T follicular helper cell (primary cell): Measurements from ENCODE around the gene PTPRN2.
"Not testable (repeated sequence)": the region's sequence is repeated elsewhere in the genome, so short reads cannot be mapped to it uniquely, and the experiment has no call there.

ENCODE experiments used
- DNase-seq: peaks from one replicate; pipeline ENCODE4 v3.0.0-alpha.2; 2020; ENCODE audit warnings: low read depth

Gene PTPRN2

DNA sequence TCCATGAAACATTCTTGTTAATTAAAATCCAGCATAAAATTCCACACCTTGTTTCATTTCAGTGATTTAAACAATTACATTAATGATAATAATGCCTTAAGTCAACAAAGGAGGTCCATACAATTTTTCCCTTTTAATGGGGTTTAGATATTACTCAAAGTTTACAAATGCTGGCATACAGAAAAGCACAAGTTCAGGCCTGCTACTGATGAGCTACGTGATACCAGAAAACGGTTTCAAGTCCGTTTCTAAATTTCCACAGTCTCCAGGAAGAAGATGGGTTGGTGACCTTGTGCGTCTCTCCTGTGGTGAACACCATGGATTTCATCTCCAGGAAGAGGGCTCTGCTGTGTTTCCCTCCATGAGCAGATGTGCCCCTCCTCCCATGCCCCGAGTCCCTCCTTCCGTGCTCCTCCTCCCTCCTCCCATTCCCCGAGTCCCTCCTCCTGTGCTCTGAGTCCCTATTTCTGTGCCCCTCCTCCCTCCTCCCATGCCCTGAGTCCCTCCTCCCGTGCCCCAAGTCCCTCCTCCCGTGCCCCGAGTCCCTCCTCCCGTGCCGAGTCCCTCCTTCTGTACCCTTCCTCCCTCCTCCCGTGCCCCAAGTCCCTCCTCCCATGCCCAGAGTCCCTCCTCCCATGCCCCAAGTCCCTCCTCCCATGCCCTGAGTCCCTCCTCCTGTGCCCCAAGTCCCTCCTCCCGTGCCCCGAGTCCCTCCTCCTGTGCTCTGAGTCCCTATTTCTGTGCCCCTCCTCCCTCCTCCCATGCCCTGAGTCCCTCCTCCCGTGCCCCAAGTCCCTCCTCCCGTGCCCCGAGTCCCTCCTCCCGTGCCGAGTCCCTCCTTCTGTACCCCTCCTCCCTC, 201.9 kb downstream of the PTPRN2 start:
- not testable (repeated sequence) for DNase-seq

GRCh38 chr7:158384746-158385145, 202.9 kb downstream of the PTPRN2 start:
- no peak for DNase-seq

GRCh38 chr7:158383665-158384064, 204.0 kb downstream of the PTPRN2 start:
- no peak for DNase-seq

- no peak for DNase-seq
These were observed 205.0 kb downstream of the PTPRN2 start for GRCh38 chr7:158382363-158383254.

- DNase-seq: no peak
These were observed 205.7 kb downstream of the PTPRN2 start for GRCh38 chr7:158381956-158382355.

GRCh38 chr7:158378978-158379377, 208.6 kb downstream of the PTPRN2 start:
- no peak for DNase-seq

GRCh38 chr7:158377800-158378623, 209.6 kb downstream of the PTPRN2 start:
- DNase-seq: no peak

DNA sequence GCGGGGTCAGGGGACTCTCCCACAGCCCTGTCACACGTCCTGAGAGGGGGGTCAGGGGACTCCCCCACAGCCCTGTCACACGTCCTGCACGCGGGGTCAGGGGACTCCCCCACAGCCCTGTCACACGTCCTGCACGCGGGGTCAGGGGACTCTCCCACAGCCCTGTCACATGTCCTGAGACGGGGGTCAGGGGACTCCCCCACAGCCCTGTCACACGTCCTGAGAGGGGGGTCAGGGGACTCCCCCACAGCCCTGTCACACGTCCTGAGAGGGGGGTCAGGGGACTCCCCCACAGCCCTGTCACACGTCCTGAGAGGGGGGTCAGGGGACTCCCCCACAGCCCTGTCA, 210.8 kb downstream of the PTPRN2 start:
- DNase-seq: not testable (repeated sequence)

- DNase-seq: not testable (repeated sequence)
These were observed 211.3 kb downstream of the PTPRN2 start for GRCh38 chr7:158376146-158376838.

GRCh38 chr7:158375034-158375433, 212.6 kb downstream of the PTPRN2 start:
- no peak for DNase-seq

DNA sequence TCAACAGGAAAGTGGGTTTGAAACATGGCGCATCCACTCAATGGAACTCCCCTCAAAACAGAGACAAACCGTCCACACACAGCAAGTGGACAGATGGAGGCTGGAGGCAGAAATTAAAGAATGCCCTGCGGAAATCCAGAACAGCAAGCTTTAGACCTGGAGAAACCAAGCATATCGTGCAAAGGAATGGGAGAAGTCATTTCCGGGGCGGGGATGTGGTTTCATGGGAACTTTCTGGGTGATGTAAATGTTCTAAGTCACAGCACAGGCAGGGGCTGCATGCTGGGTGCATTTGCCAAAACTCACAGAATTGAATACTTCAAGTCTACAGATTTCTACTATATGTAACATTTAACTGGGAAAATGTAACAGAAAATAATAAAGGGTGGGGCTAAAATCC, 213.0 kb downstream of the PTPRN2 start:
- no peak for DNase-seq

GRCh38 chr7:158374146-158374545, 213.5 kb downstream of the PTPRN2 start:
- no peak for DNase-seq

DNA sequence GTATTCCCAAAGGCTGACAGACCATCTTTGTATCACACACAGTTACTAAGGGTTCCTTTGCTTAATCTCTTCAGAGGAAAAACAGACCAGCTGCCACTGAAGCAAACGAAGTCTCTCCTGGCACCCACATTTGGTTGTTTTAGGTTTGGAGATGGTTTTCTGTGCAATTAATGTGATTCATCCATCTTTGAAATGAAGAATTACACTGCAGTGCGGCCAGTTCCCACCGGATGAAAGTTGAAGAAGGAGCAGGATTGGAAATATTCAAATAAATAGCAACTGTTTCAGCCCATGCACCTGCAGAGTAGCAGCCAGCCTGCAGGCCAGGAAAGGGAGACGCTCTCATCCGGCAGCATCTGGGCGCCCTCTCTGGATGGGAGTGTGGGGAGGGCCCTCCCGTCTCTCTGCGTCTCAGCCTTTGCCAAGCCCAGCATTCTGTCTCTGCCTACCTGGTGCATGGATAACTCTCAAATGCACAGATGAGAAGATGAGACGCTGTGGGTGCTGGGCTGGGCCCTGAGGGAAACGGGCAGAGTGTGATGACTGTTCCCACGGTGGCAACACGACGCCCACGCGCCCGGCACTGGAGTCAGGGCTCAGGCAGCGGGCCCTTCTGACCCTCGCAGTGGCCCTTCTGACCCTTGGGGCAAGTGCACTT, 214.0 kb downstream of the PTPRN2 start:
- DNase-seq: no peak

DNA sequence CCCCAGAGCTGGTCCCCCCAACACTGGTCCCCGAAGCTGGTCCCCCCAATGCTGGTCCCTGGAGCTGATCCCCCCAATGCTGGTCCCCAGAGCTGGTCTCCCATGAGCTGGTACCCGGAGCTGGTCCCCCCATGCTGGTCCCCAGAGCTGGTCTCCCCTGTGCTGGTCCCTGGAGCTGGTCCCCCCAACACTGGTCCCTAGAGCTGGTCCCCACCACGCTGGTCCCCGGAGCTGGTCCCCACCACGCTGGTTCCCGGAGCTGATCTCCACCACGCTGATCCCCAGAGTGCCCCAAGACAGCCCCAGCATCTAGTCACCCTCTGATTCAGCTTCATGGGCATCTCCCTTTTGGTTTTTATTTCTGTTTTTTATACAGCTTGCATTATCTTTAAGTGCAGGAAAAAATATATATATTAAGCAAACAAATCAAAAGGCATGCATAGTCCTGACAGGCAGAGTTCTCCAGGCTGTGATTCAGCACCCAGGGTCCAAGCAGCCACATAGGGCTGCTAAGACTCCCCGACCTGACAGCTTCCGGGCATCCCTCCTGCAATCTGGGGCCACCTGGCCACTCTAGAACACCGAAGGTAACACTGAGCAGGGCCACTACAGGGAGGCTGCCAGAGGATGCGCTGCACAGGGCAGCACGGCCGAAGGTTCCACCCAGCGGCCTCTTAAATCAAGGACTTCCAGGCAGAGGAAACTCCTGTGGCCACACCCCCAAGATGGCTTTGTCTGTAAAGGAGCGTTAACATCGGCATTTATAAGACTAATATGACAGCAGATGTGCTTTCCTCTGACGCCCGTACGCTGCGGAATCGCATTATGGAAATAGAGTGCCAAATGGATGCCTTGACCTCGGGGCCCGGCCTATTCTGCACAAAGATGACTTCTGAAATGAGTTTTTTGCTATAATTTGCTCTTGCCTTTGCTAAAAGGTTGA, 215.0 kb downstream of the PTPRN2 start:
- DNase-seq: no peak

- DNase-seq: no peak
These were observed 215.8 kb downstream of the PTPRN2 start for GRCh38 chr7:158371856-158372255.

DNA sequence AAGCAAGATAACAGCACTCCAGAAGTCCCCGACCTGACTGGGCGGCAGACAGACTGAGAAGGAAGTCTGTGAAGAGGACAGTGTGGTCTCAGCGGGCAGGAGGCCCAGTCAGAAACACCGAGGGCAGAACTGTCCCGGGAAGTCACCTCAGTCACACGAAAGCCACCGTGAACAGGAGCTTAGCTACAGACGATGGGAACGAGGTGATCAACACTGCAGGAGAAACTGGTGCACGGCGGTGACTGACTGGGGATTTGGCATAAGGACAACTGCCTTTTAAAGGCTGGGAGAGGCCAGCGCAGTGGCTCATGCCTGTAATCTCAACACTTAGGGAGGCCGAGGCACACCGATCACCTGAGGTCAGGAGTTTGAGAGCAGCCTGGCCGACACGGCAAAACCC, 217.8 kb downstream of the PTPRN2 start:
- DNase-seq: no peak

- DNase-seq: no peak
These were observed 218.3 kb downstream of the PTPRN2 start for GRCh38 chr7:158369290-158369689.

GRCh38 chr7:158368449-158368848, 219.2 kb downstream of the PTPRN2 start:
- no peak for DNase-seq

DNA sequence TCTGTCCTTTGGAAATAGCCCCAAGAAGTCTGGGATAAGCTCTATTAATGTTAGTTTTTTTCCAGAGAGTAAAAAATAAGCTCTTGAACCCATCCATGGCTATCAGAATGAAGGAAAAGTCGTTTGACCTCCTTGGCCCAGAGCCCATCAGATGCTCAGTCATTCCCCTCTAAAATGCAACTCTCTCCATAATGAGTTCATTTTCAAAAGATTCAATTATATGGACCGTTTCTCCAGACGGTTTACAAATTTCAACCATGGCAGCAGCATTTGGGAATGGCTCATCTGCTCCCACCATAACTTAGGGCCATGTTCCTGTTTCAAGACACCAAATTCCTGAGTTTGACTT, 220.0 kb downstream of the PTPRN2 start:
- no peak for DNase-seq
